ENCODE results near the gene TTLL3. TPM values are rescaled to one million over a fixed set of nuclear protein-coding genes. Genes with fewer than 3 reads are reported as not detected.

Gene TTLL3
- polyA plus RNA-seq, 3 donors = 44.0 to 92.7 (median 47.5) TPM

- DNase-seq (ENCODE audit: extremely low read depth in 1 of 11, low read depth in 9 of 11, low spot score in 4 of 11) = no peak
Measured at GRCh38 chr3:9793161-9793781, 16.8 kb upstream of the TTLL3 start.

GRCh38 chr3:9794400-9794799 is 15.7 kb upstream of the TTLL3 start:
- DNase-seq (ENCODE audit: extremely low read depth in 1 of 11, low read depth in 9 of 11, low spot score in 4 of 11) = no peak

- DNase-seq (ENCODE audit: extremely low read depth in 1 of 11, low read depth in 9 of 11, low spot score in 4 of 11) = no peak
Measured at GRCh38 chr3:9795207-9795606, 14.9 kb upstream of the TTLL3 start.

GRCh38 chr3:9797196-9797945 is 12.7 kb upstream of the TTLL3 start:
- DNase-seq (ENCODE audit: extremely low read depth in 1 of 11, low read depth in 9 of 11, low spot score in 4 of 11) = no peak

- no peak for DNase-seq (ENCODE audit: extremely low read depth in 1 of 11, low read depth in 9 of 11, low spot score in 4 of 11)
Measured at GRCh38 chr3:9800529-9800928, 9.5 kb upstream of the TTLL3 start.

- no peak for DNase-seq (ENCODE audit: extremely low read depth in 1 of 11, low read depth in 9 of 11, low spot score in 4 of 11)
Measured at GRCh38 chr3:9803494-9803893, 6.6 kb upstream of the TTLL3 start.

- DNase-seq (ENCODE audit: extremely low read depth in 1 of 11, low read depth in 9 of 11, low spot score in 4 of 11) = no peak
Measured at GRCh38 chr3:9804996-9805395, 5.1 kb upstream of the TTLL3 start.

GRCh38 chr3:9806137-9806536 is 3.9 kb upstream of the TTLL3 start:
- DNase-seq (ENCODE audit: extremely low read depth in 1 of 11, low read depth in 9 of 11, low spot score in 4 of 11) = no peak

GRCh38 chr3:9806688-9807589 is 3.1 kb upstream of the TTLL3 start:
- DNase-seq (ENCODE audit: extremely low read depth in 1 of 11, low read depth in 9 of 11, low spot score in 4 of 11) = no peak

- DNase-seq (ENCODE audit: extremely low read depth in 1 of 11, low read depth in 9 of 11, low spot score in 4 of 11) = no peak
Measured at GRCh38 chr3:9807981-9808344, 2.1 kb upstream of the TTLL3 start.

- DNase-seq (ENCODE audit: extremely low read depth in 1 of 11, low read depth in 9 of 11, low spot score in 4 of 11) = no peak
Measured at GRCh38 chr3:9808345-9809037, 1.6 kb upstream of the TTLL3 start.

- DNase-seq (ENCODE audit: extremely low read depth in 1 of 11, low read depth in 9 of 11, low spot score in 4 of 11) = no peak
Measured at GRCh38 chr3:9809239-9809614, 835 bp upstream of the TTLL3 start.

GRCh38 chr3:9810433-9810770 is 340 bp downstream of the TTLL3 start:
- DNase-seq (ENCODE audit: extremely low read depth in 1 of 11, low read depth in 9 of 11, low spot score in 4 of 11) = peak in 1 of 11 donors; percentile 16

- no peak for DNase-seq (ENCODE audit: extremely low read depth in 1 of 11, low read depth in 9 of 11, low spot score in 4 of 11)
Measured at GRCh38 chr3:9810846-9811245, 784 bp downstream of the TTLL3 start.

GRCh38 chr3:9812870-9813483 is 2.9 kb downstream of the TTLL3 start:
- no peak for DNase-seq (ENCODE audit: extremely low read depth in 1 of 11, low read depth in 9 of 11, low spot score in 4 of 11)

- no peak for DNase-seq (ENCODE audit: extremely low read depth in 1 of 11, low read depth in 9 of 11, low spot score in 4 of 11)
Measured at GRCh38 chr3:9815986-9816385, 5.9 kb downstream of the TTLL3 start.

GRCh38 chr3:9817436-9817835 is 7.4 kb downstream of the TTLL3 start:
- DNase-seq (ENCODE audit: extremely low read depth in 1 of 11, low read depth in 9 of 11, low spot score in 4 of 11) = no peak

GRCh38 chr3:9818666-9819335 is 8.7 kb downstream of the TTLL3 start:
- no peak for DNase-seq (ENCODE audit: extremely low read depth in 1 of 11, low read depth in 9 of 11, low spot score in 4 of 11)

GRCh38 chr3:9820543-9820942 is 10.5 kb downstream of the TTLL3 start:
- DNase-seq (ENCODE audit: extremely low read depth in 1 of 11, low read depth in 9 of 11, low spot score in 4 of 11) = no peak
